ENCODE measurements around the gene AMOTL1. TPM values are rescaled to one million over a fixed set of nuclear protein-coding genes. Genes with fewer than 3 reads are reported as not detected.
"Not testable (repeated sequence)": the region's sequence is repeated elsewhere in the genome, so short reads cannot be mapped to it uniquely, and the experiment has no call there.

AMOTL1 gene
- total RNA-seq, 1 donor from 2014 or later = 29.8 TPM

DNA sequence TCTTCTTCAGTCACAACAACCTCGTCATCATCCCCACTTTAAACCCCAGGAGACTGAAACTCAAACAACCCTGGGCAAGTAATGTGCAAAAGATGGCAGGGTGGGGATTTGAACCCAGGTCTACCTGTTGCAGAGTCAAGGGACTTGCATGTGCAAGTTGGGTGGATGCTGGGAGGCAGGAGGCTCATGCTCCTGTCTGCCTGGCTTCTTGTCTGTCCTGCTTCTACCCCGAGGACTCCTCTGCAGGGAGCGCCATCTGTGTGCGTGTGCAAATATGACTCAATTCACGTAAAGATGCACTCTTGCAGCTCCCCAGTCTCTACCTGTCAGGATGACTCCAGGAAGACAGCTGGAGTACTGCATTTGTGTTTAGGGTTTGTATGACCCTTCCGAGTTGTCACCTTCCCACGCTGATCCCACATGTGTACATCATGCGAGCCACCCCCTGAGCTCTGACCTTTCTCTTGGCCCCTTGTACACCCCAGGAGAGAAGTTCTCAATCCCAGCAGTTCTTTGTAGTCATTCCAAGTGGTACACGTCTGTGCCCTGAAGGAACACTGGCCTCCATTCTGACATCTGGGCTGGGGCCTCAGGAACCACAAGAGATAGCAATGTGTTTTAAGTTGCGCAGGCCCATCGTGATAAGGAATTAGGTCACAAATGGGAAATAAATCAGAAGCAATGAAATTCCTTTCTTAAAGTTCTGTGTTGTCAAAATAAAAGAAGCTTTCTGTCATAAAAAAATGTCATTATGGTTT, 109.5 kb downstream of the AMOTL1 start:
- no peak for DNase-seq (ENCODE audit: low read depth in 2 of 2)

DNA sequence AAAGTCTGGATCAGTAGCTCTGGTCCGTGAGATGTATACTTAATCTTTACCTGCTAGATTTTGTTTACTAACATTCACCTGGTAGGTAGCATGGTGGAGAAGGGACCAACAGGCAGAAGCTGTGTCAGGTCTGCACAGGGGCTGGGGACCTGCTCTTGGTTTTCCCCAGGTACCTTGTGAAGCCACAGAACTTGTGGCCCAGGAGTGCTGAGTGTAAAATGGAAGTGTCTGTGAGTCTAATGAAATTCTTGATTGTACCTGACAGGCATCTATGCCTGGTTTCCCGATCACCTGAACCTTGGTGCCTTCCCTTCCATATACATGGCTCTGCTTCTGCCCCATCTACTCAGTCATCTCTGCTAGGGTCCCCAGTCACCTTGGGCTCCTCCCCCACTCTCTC, 110.8 kb downstream of the AMOTL1 start:
- DNase-seq (ENCODE audit: low read depth in 2 of 2) = no peak

- no peak for DNase-seq (ENCODE audit: low read depth in 2 of 2)
Measured at GRCh38 chr11:94880216-94880615, 112.1 kb downstream of the AMOTL1 start.

- peak in 1 of 2 donors; percentile 24 for DNase-seq (ENCODE audit: low read depth in 2 of 2)
Measured at GRCh38 chr11:94882931-94883330, 114.8 kb downstream of the AMOTL1 start.

DNA sequence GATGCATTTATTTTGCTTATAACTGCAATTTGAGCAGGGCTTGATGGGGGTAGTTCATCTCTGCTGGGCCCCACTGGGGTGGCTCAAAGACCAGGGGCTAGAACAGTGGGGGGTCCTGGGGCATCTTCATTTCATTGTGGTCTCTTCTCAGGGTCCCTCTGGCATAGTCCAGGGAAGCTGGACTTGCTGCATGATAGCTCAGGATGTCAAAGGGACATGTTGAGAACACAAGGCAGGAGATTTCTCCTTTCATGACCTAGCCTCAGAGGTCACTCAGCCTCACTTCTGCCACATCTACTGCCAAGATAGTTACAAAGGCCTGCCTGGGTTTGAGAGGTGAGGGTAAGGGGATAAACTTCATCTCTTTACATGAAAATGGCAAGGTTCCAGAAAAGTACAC, 115.7 kb downstream of the AMOTL1 start:
- DNase-seq (ENCODE audit: low read depth in 2 of 2) = no peak

DNA sequence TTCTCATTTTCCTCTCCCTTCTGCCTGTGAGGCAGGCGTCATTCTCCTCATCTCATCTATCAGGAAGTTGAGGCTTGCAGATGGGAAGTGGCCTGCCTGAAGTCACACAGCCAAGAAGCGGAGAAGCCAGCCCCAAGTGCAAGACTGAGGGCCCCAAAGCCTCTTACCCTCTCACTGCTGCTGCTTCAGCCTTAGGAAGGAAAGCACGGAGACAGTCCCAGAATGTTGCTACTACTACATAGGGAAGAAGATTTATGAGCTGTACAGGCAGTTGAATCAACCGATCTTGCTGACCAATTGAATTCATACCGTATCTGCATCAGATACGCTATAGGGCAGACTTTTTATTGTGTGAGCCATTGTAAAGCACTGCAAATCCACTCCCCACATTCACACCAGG, 116.2 kb downstream of the AMOTL1 start:
- DNase-seq (ENCODE audit: low read depth in 2 of 2) = no peak

DNA sequence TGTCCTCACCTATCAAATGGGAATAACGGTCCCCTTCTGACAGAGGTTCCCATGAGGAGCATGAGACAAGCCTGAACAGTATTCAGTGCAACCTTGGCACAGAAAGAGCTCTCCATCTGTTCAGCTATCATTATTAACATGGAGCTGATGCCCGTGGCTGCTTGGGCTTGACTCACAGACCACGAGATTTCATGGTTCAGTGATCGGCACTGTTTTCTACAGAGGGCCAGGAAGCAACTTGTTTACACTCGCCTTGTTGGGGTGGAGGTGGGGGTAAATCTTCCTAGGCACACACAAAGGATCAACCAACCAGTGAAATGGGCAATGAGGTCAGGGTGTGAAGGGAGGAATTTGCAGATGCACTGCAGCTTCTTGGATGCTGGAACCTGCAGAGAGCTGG, 117.0 kb downstream of the AMOTL1 start:
- no peak for DNase-seq (ENCODE audit: low read depth in 2 of 2)

DNA sequence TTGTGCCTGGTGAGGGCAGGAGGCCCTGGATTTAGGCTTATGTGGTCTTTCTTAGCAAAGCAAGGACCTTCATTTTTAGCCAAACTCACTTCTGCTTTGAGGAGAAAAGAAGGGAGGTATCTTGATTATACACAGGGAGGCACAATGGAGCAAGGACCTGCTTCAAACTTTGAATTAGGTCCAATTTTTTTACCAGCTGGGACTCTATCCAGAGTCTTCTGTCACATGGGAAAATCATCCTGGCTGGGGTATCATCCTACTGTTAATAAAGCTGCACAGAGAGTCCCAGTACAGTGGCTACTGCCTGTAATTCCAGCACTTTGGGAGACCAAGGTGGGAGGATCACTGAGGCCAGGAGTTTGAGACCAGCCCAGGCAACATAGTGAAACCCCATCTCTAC, 117.4 kb downstream of the AMOTL1 start:
- DNase-seq (ENCODE audit: low read depth in 2 of 2) = no peak

- DNase-seq (ENCODE audit: low read depth in 2 of 2) = no peak
Measured at GRCh38 chr11:94888204-94888603, 120.0 kb downstream of the AMOTL1 start.

DNA sequence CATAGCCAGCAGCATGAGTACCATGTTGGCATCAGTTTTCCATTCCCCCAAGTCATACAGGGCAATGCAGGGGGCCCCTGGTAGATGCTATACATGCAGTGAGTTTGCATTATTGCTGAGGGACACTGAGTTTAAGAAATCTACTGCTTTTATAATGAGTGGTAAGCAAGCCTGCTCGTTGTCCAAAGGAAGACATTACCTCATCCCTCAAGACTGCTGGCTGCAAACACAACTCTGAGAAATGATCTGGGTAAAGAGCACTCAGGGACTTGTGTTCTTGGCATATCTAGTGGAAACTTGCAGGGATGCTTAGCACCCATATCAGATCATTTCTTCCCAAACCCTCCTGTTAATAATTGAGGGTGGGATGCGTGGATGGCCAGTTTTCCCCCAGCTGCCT, 127.3 kb downstream of the AMOTL1 start:
- DNase-seq (ENCODE audit: low read depth in 2 of 2) = peak in 1 of 2 donors; percentile 72

DNA sequence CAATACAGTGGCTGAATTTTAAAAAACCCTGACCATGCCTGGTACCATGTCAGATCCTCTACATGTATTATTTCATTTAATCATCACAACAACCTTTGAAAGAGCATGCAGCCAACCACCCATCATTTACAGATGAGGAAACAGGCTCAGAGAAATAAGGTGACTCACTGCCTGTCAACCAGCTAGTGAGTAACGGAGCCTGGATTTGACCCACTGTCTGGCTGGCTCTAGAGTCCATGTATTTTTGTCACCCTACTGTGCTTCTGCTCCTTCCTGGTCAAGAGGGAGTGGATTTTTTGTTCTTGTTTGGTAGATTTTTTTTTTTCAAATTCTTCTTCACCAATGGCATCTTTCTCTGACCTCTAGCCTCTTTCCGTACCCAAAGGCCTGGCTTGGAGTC, 127.8 kb downstream of the AMOTL1 start:
- DNase-seq (ENCODE audit: low read depth in 2 of 2) = peak in 1 of 2 donors; percentile 82

- DNase-seq (ENCODE audit: low read depth in 2 of 2) = peak; percentile 67 to 74
Measured at GRCh38 chr11:94897330-94897768, 129.2 kb downstream of the AMOTL1 start.

DNA sequence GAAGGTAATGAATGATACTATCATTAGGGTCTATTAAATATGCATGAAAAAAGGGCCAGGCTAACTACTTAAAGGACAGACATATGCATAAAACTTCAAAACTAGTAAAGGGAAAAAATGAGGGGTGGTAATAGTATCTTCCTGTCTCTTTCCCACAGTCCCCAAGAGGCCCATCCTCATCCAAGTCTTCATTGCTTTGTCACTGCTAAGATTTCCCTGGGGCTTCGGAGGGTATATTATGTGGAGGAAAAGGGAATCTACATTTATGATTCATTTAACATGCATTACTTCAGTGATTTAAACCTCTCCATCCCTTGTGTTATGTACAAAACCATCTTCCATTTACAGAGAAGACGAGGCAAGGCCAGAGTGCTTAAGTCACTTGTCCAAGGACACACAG, 139.1 kb downstream of the AMOTL1 start:
- DNase-seq (ENCODE audit: low read depth in 2 of 2) = no peak

DNA sequence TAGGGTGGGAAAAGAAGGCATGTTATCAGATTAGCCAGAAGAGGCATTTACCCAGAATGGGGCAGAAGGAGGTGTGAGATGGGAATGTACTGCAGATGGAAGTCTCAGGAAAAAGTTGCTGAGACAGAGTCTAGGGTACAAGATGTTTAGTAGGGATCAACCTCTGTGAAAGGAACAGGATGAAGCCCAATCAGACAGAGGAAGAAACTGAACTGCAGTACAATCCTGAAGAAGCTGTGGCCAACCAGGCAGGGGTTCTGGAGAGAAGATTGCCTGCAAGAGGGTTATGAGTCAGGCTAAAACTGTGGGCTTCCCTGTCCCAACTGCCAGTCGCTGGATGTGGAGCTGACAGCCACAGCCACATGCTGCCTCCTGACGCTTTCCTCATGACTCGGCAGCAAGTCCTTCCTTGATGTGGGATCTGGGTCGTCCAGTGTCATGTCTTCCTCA, 141.2 kb downstream of the AMOTL1 start:
- peak in 1 of 2 donors; percentile 19 for DNase-seq (ENCODE audit: low read depth in 2 of 2)

GRCh38 chr11:94910270-94910669, 142.1 kb downstream of the AMOTL1 start:
- DNase-seq (ENCODE audit: low read depth in 2 of 2) = no peak

- DNase-seq (ENCODE audit: low read depth in 2 of 2) = no peak
Measured at GRCh38 chr11:94910779-94911178, 142.6 kb downstream of the AMOTL1 start.

DNA sequence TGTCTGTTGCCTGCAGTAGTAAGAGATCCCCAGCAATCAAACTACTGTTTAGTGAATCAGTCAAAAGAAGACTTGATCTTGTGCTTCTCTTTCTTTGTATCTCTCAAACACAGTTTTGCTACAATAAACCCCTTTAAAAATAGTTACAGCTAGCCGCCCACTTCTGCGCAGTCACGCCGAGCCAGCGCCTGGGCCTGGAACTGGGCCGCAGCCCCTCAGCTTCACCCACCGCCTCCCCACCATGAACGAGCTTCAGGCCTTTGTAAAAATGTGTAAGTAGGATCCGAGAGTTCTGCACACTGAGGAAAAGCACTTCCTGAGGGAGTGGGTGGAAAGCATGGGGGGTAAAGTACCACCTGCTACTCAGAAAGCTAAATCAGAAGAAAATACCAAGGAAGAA, 144.7 kb downstream of the AMOTL1 start:
- no peak for DNase-seq (ENCODE audit: low read depth in 2 of 2)

GRCh38 chr11:94913718-94914394, 145.7 kb downstream of the AMOTL1 start:
- not testable (repeated sequence) for DNase-seq (ENCODE audit: low read depth in 2 of 2)

DNA sequence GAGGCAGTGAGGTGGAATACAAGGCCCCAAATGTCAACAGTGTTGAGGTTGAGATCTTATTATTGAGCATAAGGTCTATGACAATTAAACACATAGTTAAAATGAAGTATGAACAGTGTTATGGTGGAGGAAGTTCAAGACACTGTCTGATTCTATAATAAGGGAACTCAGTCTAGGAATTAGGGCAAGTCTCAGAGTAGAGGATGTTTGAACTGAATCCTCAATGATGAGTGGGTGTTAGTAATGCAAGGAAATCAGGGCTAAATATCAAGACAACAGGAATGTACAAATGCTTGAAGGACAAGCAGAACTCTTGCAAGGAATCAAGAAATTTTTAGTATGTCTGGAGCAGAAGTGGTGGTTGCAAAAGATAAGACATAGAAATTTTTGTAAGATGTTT, 152.2 kb downstream of the AMOTL1 start:
- DNase-seq (ENCODE audit: low read depth in 2 of 2) = no peak

DNA sequence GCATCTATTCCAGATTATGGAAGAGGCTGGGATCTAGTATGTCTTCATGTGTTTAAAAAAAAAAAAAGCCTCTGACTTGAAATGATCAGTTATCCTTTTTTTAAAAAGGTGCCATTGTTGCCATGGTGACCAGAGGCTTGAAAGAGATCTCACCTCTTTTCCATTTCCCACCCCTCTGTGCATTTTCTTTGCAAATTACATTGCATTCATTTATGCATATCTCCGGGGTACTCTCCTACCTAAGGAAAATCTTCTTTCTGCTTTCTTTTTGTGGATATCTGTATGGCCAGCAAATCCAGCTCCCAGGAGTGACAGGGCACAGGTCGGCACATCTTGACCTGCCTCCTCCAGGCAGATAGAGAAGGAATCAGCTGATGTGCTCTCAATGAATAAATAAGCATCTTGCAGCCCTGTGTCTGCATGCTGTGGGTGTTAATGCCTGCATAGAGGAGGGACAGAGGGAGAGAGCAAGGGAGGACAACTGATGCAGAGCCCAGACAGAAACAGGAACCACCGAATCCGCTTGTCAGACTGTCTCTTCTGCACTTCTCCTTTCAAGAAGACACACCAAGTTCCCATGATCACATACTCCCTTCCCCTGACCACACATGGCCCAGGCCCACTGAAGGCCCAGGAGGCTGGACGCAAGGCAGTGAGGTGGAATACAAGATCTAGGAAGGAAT, 154.3 kb downstream of the AMOTL1 start:
- no peak for DNase-seq (ENCODE audit: low read depth in 2 of 2)

DNA sequence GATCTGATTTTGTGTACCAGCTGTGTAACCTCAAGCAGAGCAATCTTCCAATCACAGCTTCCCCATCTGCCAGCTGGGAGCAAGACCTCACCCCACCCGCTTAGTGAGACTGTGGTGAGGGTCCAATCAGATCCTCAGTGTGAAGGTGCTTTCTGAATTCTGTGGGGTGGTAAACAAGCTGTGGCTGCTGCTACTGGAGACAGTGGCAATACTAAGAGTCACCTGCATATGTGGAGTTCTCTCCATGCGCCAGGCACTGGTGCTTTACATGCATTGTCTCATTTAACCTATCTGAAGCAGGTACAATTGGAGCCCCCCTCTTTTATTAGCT, 154.8 kb downstream of the AMOTL1 start:
- no peak for DNase-seq (ENCODE audit: low read depth in 2 of 2)

DNA sequence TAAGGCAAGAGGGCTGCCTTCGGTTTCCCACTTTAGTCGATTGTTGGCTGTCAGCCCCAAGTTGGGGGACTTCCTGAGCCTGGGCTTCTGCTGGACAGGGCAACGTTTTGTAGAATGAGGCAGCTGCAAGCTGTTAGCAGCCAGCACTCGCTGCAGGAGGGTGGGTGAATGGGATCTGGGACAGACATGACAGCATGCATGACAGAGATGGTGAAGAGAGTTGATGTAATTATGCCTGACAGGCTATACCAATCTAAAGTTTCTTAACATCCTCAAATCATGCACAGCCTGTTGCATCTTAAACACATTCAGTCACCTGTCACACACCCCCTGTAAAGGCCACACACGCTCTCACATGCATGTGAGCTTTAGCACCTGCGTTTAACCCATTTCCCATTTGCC, 156.0 kb downstream of the AMOTL1 start:
- DNase-seq (ENCODE audit: low read depth in 2 of 2) = no peak

GRCh38 chr11:94924612-94925011, 156.5 kb downstream of the AMOTL1 start:
- DNase-seq (ENCODE audit: low read depth in 2 of 2) = peak in 1 of 2 donors; percentile 44

All from lung microvascular endothelial cell (primary cell).